HepG2 (cell line): Measurements from ENCODE around the gene MYOM1. TPM values are rescaled to one million over a fixed set of nuclear protein-coding genes. Genes with fewer than 3 reads are reported as not detected.

ENCODE experiments used
- ARID5B ChIP-seq: IDR thresholded peaks from 2 replicates; pipeline ENCODE4 v1.4.0; 2020; ENCODE audit warnings: mild to moderate bottlenecking, missing genetic modification reagents
- CEBPG ChIP-seq: IDR thresholded peaks from 2 replicates; pipeline ENCODE4 v1.6.1; 2016
- GLI4 ChIP-seq: sonication (generic); formaldehyde crosslinking; IDR thresholded peaks from 2 replicates; pipeline ENCODE4 v1.5.1; 2020; ENCODE audit warnings: missing genetic modification reagents, mild to moderate bottlenecking, moderate library complexity, borderline replicate concordance
- HMGXB3 ChIP-seq: sonication (generic); formaldehyde crosslinking; IDR thresholded peaks from 2 replicates; pipeline ENCODE4 v1.4.0; 2020; ENCODE audit warnings: missing genetic modification reagents, borderline replicate concordance
- HNF4A ChIP-seq: sonication (generic); formaldehyde crosslinking; IDR thresholded peaks from 2 replicates; pipeline ENCODE4 v1.4.0; 2020; ENCODE audit warnings: missing genetic modification reagents
- TBP ChIP-seq: sonication (generic); formaldehyde crosslinking; IDR thresholded peaks from 2 replicates; pipeline ENCODE4 v1.5.0; 2020; ENCODE audit warnings: missing genetic modification reagents
- TFAP4 ChIP-seq: sonication (generic); IDR thresholded peaks from 2 replicates; pipeline ENCODE4 v1.6.1; 2016; ENCODE audit warnings: low read depth, borderline replicate concordance
- ZBTB40 ChIP-seq, 2 experiments: fragments of 450-650 bp in 1 of 2; sonication (generic) in 1 of 2; formaldehyde crosslinking in 1 of 2; IDR thresholded peaks; 2 replicates each; pipeline versions ENCODE4 v1.6.1 to v1.8.0; 2016 to 2022; ENCODE audit warnings: antibody characterized with exemption in 1 of 2, mild to moderate bottlenecking in 1 of 2, missing genetic modification reagents in 1 of 2
- polyA plus RNA-seq, 8 experiments: library from polyadenylated mRNA; depleted of rRNA in 3 of 8; stranded (reverse) in 7 of 8; unstranded in 1 of 8; fragments of >200 nt; fragmentation: Illumina TruSeq in 4 of 8; extraction: Trizol in 4 of 8; gene quantifications; 2 replicates each; pipeline versions ENCODE4 v1.2.1 to v1.2.3, GENCODE V29; 2011 to 2016; ENCODE audit warnings: low read depth in 4 of 8, missing spikeins in 1 of 8, mixed read lengths in 1 of 8; ENCODE audit not compliant: insufficient read depth in 1 of 8
- total RNA-seq, 5 experiments: library from RNA; depleted of rRNA; stranded (reverse); fragments of >200 nt; fragmentation: Illumina TruSeq; extraction: Trizol; gene quantifications; 2 replicates each; pipeline ENCODE4 v1.2.3, GENCODE V29; 2016; ENCODE audit warnings: low read depth in 1 of 5

MYOM1 gene
- total and polyA plus RNA-seq, 2 of the 13 experiments (the other 11 are each of a cell fraction or from before 2014, with no cell fraction given), result 0.46 to 0.98 TPM

GRCh38 chr18:3256693-3257626, 37.2 kb upstream of the MYOM1 start (continued):
- TF ChIP-seq ZBTB40 (IDR thresholded peaks at IDR 0.05) (no peak), ZBTB40 (CRISPR knock-in tag; IDR thresholded peaks at IDR 0.05) (no peak), TBP (CRISPR knock-in tag) (no peak), HNF4A (CRISPR knock-in tag) (peak; percentile 6; the same call in 1 of the 2 replicates), ARID5B (peak; percentile 83), HMGXB3 (no peak), TFAP4 (peak; percentile 85; the same call in 1 of the 2 replicates), GLI4 (no peak), CEBPG (CRISPR knock-in tag) (no peak)
